GM20431 (cell line): ENCODE data around the gene LMTK3.
"Not testable (repeated sequence)": the region's sequence is repeated elsewhere in the genome, so short reads cannot be mapped to it uniquely, and the experiment has no call there.

Source experiments
- in situ Hi-C: fragments of 300-500 bp; cut with MseI, MboI; formaldehyde crosslinking; loops from one replicate; pipeline ENCODE4 v1.15.0; 2020; ENCODE audit warnings: low sequenced_read_pairs; ENCODE audit not compliant: unreplicated experiment

Gene LMTK3

GRCh38 chr19:48489608-48490216, 21.9 kb downstream of the LMTK3 start:
- in situ Hi-C loops, result no loop called here

GRCh38 chr19:48488478-48488877, 23.2 kb downstream of the LMTK3 start:
- in situ Hi-C loops, result not testable (repeated sequence)

- in situ Hi-C loops, result no loop called here
Observed at GRCh38 chr19:48487948-48488347, 23.7 kb downstream of the LMTK3 start.

- in situ Hi-C loops, result no loop called here
Observed at GRCh38 chr19:48487544-48487943, 24.1 kb downstream of the LMTK3 start.

GRCh38 chr19:48486706-48487105, 24.9 kb downstream of the LMTK3 start:
- in situ Hi-C loops, result not testable (repeated sequence)

- in situ Hi-C loops, result no loop called here
Observed at GRCh38 chr19:48484931-48485612, 26.6 kb downstream of the LMTK3 start.

GRCh38 chr19:48484247-48484893, 27.3 kb downstream of the LMTK3 start:
- in situ Hi-C loops, result no loop called here

GRCh38 chr19:48483301-48483700, 28.3 kb downstream of the LMTK3 start:
- in situ Hi-C loops, result no loop called here

- in situ Hi-C loops, result no loop called here
Observed at GRCh38 chr19:48481846-48482639, 29.6 kb downstream of the LMTK3 start.

- in situ Hi-C loops, result no loop called here
Observed at GRCh38 chr19:48480558-48481500, 30.8 kb downstream of the LMTK3 start.

- in situ Hi-C loops, result no loop called here
Observed at GRCh38 chr19:48480183-48480557, 31.5 kb downstream of the LMTK3 start.

GRCh38 chr19:48479686-48480085, 31.9 kb downstream of the LMTK3 start:
- in situ Hi-C loops, result no loop called here

GRCh38 chr19:48478339-48479256, 33.0 kb downstream of the LMTK3 start:
- in situ Hi-C loops, result no loop called here

GRCh38 chr19:48477698-48478338, 33.8 kb downstream of the LMTK3 start:
- in situ Hi-C loops, result no loop called here

GRCh38 chr19:48477067-48477685, 34.5 kb downstream of the LMTK3 start:
- in situ Hi-C loops, result no loop called here

- in situ Hi-C loops, result no loop called here
Observed at GRCh38 chr19:48476176-48476575, 35.5 kb downstream of the LMTK3 start.

- in situ Hi-C loops, result no loop called here
Observed at GRCh38 chr19:48475369-48476068, 36.1 kb downstream of the LMTK3 start.
